GM18526 (cell line): ENCODE data around the gene GNAQ.

Source experiments
- POLR2A ChIP-seq: IDR thresholded peaks from 3 replicates; pipeline ENCODE4 v1.6.1; 2011; ENCODE audit not compliant: insufficient read length; ENCODE audit errors: extremely low read depth

Gene GNAQ

GRCh38 chr9:78021697-78022096 lies 9.9 kb downstream of the GNAQ start:
- TF ChIP-seq POLR2A = no peak

DNA sequence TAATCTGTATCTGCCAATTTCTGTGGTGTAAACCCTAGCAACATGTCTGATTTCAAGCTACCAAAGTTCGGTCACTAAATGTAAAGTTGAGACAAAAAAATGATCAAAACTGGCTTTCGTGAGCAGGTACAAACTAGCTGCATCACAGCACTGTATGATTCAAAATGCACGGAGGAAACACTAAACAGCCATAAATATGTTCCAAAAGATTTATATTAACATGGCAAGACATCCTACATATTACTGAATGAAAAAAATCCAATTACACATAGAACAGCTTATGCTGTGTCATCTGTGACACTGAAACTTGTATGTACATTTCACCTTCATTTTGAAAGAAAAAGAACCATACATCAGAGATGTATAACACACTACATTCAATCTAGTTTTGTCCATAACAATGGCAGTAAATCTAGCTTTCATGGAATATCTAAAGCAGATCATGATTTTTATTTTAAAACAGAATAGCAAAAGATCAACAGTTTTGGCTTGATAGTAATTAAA lies 14.4 kb downstream of the GNAQ start:
- TF ChIP-seq POLR2A = no peak

GRCh38 chr9:78015241-78015640 lies 16.4 kb downstream of the GNAQ start:
- no peak for TF ChIP-seq POLR2A

GRCh38 chr9:78014776-78015175 lies 16.8 kb downstream of the GNAQ start:
- TF ChIP-seq POLR2A = no peak

- TF ChIP-seq POLR2A = no peak
Observed at GRCh38 chr9:78013934-78014333, 17.7 kb downstream of the GNAQ start.

GRCh38 chr9:78011049-78011448 lies 20.6 kb downstream of the GNAQ start:
- no peak for TF ChIP-seq POLR2A

DNA sequence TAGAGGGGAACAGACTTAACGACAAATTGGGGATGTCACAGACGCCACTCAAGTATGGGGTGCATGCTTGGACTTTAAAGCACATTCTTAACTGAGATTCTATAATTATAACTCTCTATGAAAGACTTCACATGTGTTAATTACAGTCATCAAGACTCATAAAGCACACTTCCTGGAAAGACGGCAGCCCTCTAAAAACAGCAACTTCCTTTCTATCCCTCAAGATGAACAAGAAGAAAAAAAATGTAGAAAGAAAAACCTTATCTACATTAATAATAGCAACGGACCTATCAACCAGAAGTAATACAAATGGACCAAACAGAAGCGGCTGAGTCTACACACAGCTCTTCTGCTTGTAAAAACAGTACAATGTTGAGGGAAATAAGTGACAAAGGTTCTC lies 21.2 kb downstream of the GNAQ start:
- no peak for TF ChIP-seq POLR2A

GRCh38 chr9:78009186-78009585 lies 22.4 kb downstream of the GNAQ start:
- TF ChIP-seq POLR2A = no peak

GRCh38 chr9:78006734-78007133 lies 24.9 kb downstream of the GNAQ start:
- TF ChIP-seq POLR2A = no peak

DNA sequence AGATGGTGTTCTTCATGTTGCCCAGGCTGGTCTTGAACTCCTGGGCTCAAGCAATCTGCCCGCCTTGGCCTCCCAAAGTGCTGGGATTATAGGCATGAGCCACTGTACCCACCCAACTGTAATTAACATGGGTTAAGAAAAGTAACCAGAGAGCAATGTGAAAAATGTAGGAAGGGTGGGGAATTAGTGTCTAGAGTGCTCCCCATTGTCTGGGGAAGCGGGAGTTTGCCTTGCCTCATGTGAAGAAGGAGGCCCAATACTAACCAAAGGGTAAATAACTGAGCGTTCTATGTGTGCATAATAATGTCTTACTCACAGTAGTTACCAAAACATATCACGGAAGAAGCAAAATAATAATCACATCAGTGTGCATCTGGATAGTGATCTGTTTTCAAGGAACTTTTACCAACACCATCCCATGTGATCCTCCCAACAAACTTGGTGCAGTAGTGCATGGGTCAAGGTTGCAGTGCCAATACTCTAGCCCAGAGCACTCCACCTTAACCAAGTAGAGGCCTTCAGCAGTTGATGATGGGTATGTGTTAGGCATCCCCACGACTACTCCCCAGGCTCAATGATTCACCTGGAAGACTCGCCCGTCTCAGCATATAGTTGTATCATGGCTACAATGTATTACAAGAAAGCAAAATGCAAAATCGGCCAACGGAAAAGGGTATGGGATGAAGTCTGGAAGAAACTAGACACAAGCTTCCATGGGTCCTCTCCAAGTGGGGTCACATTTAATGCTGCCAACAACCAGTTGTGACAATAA lies 26.2 kb downstream of the GNAQ start:
- no peak for TF ChIP-seq POLR2A

- TF ChIP-seq POLR2A = no peak
Observed at GRCh38 chr9:78004478-78005229, 27.0 kb downstream of the GNAQ start.

DNA sequence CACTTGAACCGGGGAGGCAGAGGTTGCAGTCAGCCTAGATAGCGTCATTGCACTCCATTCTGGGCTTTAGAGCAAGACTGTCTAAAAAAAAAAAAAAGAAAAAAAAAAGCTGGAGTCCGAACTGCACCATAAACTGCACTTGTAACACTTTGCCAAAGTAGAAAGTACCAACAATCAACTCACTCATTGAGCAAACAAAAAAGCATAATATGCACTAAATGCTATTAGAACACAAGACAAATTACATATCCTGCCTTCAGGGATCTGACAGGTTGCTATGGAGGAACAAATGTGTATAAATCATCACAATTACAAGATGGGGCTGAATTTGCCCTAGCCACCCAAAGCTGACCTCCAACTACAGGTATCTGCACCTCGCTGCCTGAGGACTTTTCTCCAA lies 27.9 kb downstream of the GNAQ start:
- TF ChIP-seq POLR2A = no peak

GRCh38 chr9:78001946-78002731 lies 29.5 kb downstream of the GNAQ start:
- no peak for TF ChIP-seq POLR2A

DNA sequence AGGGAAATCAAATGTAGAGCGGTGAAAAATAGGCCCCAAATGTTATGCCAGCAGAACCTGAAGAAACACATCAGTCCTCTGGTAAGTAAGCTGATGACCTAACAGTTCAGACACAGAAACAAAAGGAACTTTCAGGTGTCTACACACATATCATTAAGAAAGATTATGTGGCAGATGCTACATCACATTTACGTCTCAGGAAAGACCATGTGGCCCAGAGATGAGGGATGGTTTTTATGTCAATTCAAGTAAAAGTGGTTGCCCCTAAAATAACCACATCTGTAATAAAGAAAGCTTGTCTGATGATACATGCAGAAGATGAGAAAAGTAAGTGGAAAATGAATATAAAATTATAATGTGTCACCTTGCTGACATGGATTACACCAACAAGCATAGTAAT lies 31.4 kb downstream of the GNAQ start:
- TF ChIP-seq POLR2A = no peak

- TF ChIP-seq POLR2A = no peak
Observed at GRCh38 chr9:77999231-77999631, 32.4 kb downstream of the GNAQ start.
